ENCODE results near the gene HOXB7.

Gene HOXB7

DNA sequence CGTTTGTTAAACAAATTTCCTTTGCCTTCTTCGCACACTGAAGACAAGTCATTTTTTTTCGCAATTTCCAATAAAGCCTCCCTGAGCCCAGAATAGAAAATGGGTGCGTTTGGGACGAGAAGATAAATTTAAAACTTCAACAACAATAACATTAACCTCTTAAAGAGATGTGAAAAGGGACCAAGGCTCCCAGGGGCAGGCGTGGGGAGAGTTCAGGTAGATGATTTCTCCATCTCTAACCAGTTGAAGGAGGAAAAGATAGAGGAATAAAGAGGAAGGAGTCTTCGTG lies 31.4 kb downstream of the HOXB7 start:
- no peak for DNase-seq (ENCODE audit: low read depth in 2 of 2)

DNA sequence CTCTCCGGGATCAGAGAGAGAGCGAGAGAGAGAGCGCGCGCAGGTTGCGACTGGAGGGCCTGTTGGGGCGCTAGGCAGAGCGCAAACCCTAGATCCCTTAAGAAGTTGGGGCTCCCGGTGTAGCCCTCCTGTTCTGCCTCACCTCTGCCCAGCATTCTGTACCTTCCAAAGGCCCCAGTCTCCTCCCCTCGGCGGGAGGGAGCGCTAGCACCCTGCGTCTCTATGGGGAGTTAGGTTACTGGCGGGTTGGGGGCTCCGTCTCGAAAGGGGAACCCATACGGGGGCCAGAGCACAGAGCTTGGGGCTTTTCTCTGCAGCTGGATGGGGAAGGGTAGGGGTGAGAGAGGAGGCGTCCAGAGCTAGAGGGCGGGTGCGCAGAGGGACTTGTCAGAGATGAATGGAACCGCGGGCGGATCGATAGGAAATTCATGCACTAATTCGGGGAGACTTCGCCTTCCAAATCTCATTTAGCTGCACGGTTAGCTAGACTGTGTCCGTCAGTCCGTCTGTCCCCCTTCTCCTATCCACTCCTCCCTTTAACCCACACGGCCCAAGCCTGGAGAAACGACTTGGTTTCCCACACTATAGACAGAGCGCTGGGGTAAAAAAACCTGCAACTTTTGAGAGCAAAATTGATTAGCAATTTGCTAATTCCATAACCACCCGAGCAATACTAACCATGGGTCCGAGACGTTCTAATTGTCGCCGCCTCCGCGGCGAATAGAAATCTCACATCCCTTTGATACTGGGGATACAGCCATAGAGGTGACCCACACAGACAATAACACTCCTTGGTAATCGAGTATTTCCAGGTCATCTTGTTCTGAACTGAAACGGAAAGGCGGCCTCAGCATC lies 32.0 kb downstream of the HOXB7 start:
- DNase-seq (ENCODE audit: low read depth in 2 of 2), result no peak

DNA sequence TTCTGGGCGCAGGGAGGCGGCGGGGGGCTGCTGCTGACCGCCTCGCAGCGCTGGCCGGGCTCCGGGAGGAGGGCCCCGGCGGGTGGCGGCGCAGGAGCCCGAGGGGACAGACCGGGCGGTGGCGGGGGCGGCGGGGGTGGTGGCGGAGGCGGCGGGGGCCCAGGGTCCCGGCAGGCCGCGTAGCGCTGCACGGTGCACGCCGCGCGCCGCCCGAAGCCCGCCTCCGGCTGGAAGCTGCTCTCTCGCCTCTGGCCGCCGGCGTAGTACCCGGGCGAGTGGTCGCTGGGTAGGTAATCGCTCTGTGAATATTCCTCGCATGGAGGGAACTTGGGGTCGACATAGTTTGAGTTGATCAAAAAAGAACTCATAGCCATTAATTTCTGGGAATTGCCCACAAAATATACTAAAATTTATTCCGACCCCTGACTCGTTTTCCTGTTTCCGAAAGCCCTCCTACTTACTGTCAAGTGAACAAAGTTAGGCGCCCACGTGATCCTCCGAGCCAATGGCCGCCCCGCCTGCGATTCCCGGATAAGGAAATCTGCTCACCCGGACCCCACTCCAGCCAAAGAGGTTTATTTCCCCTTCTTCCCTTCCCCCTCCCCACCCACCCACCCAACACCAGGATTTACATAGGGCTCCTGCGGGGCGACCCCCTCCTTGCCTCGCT lies 32.7 kb downstream of the HOXB7 start, which contains the start of gene HOXB4:
TSS of gene HOXB4 (minus strand) at position 405 of the 670 bp plus-strand sequence. CDS start at position 374, 31 bp downstream.
- DNase-seq (ENCODE audit: low read depth in 2 of 2), result peak; percentile 35 to 51

GRCh38 chr17:48577330-48577945 lies 33.4 kb downstream of the HOXB7 start:
- DNase-seq (ENCODE audit: low read depth in 2 of 2), result no peak

DNA sequence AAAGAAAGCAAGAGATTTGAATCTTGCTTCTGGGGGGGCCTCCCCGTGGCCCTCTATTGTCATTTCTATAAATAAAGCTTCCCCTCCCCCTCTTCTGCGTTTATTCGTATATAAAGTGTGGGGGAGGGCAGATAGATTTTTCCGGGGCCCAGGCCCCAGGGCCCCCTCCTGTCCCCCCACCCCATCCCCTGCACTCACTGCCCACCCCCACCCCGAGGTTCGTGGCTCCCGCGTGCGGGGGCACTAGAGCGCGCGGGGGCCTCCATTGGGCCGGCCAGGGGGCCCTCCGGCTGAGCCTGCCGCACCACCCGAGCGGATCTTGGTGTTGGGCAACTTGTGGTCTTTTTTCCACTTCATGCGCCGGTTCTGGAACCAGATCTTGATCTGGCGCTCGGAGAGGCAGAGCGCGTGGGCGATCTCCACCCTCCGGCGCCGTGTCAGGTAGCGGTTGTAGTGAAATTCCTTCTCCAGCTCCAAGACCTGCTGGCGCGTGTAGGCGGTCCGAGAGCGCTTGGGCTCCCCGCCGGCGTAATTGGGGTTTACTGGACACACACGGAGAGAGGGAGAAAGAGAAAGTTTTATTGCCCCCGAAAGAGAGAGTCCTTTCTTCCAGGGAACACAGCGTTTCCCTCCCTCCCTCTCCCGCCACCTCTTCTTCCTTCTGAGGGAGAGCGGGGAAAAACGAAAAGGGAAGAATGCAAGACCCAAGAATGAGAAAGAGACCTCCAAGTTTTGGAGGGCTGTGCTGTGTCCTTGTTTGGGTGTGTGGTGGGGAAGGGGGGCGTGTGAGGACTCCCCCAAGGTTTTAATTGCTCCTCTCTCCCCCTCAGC lies 34.1 kb downstream of the HOXB7 start:
- DNase-seq (ENCODE audit: low read depth in 2 of 2), result no peak

DNA sequence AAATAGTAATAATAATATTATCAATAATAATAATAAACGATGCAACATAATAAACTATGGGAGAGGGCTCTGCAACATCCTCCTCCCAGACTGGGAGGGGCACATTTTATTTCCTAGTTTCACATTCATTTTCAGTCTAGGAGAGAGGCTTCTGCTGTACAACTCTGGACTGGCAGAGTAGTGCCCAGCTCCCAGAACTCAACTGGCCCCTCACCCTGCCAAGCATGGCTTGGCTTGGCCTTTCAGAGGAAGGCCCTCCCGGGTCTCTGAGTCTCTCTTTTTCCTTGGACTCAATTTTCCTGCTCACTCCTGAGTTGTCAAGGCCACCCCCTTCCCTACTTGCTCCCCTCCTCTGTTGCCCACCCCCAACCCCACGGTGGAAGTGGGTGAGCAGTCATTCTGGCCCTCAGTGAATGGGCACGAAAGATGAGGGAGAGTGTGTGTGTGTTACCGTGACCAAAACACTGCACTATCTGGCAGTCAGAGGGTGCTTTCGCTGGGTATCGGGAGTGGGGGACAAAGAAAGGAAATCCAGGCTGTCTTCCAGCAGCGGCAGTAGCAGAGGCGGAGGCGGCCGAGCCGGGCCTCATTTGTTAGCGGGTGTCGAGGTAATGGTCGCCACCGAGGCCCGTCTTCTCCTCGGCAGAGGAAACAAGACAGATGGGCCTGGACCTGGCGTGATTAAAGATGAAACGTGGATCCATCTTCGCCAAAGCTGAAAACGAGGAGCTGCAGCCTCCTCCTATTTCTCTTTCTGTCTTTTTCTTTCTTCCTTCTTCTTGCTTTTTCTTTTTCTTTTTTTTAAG lies 34.9 kb downstream of the HOXB7 start:
- no peak for DNase-seq (ENCODE audit: low read depth in 2 of 2)

- no peak for DNase-seq (ENCODE audit: low read depth in 2 of 2)
These were observed 35.7 kb downstream of the HOXB7 start for GRCh38 chr17:48575066-48575582.

DNA sequence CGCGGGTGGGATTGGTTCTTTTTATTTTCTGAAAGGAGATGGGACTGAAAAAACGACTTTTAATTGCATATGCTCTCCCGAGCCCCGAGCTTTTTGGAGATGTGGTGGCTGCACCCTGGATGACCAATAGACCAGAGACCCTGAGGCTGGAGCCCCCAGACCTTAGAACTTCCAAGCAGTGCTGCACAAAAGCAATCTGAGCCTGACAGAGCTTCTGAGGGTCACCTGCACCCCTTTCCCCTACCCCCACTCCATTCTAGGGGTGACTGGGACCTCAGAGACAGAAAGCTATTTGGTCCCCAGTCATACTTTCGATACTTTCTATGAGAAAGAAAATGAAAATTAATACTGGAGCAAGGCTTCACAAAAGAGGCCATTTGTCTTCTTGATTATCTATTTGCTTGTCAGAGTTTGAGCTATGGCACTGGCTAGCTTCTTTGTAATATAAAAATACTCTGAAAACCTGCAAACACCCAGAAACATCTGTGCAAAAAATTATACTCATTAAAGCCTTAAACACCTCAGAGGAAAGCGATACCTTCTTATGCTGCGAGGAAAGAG lies 36.2 kb downstream of the HOXB7 start:
- no peak for DNase-seq (ENCODE audit: low read depth in 2 of 2)

DNA sequence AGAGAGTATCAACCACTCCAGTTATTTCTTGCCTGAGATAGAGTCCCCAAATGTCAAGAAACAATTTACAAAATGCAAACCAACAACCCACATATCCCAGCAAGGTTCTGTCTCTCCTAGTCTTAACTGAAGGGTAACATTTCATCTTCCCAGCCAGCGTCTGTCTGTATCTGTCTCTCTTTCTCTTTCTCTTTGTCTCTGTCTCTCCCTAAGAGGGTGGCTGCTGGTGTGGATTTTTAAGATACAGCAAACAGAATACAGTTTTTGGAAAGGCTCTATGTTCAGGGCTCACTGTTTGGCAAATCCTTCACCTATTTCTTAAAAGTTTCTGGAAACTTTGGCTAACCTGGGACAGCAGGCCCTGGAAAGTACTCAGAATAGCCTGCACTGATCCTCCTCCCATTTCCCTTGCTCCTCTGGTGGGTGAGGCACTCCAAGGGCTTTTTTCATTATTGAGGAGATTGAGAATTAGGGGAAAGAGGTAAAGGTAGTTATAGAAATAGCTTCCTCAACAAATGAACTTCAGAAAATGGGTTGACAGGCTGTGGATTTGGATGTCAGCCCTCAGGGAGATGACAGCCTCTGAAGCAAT lies 38.9 kb downstream of the HOXB7 start:
- no peak for DNase-seq (ENCODE audit: low read depth in 2 of 2)

GRCh38 chr17:48571024-48571818 lies 39.6 kb downstream of the HOXB7 start:
- no peak for DNase-seq (ENCODE audit: low read depth in 2 of 2)

DNA sequence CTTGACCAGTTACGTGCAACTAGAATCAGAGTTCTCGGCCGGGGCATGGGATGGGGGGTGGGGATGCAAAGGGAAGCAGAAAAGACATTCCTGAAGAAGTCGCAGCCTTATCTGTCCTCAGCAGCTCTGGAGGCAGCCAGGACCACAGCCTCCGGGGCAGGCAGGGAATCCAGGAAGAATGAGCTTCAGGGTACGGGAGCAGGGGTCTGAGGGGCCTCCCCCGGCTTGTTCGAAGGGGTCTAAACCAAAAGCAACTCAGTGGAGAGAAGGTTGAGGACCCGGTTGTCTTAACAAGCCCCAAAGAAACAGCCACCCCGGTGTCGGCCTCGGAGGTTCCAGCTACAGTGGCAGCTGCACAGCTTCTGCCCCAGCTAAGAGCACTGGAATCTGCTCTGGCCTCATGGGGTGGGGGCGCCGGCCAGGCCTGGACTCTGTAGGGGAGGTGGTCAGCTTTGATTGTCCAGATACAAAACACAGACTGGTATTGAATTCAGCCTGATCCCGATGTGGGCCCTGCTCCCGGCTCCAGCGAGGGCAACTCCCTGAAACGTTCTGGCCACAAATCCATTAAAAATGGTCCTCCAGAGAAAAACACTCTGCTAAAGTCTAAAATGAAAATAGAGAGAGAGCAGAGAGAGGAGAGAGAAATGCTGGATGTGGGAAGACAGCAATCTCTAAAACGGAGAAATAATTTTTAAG lies 40.3 kb downstream of the HOXB7 start:
- no peak for DNase-seq (ENCODE audit: low read depth in 2 of 2)

DNA sequence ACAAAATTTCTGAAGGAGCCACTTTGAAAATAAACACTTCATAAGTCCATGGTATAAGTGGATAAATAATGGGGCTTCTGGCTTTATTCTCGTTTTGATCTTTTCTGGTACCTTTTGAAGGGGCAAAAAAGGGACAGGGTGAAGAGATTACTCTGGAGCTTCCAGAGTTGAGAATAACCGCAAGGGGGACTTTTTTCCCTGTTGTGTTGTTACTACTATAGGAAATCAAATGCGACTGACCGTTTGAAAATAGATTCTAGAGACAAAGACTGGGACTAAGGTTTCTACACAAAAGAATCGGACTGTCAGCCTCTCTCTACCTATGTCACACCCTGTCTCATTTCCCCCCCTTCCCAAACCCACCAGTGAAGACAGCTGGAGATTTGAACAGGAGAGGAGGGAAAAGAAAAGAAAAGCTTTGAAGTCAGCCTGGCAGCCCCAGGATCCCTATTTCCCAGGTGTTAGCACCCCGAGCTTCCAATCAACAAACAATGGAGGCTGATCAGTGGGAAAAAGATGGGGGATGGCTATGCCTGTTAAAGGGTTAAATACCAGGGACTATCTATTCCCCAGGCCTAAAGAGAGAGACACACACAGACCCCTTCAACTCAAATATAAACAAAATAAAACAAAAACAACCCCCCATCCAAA lies 41.0 kb downstream of the HOXB7 start:
- DNase-seq (ENCODE audit: low read depth in 2 of 2), result no peak

GRCh38 chr17:48569240-48569582 lies 41.6 kb downstream of the HOXB7 start:
- no peak for DNase-seq (ENCODE audit: low read depth in 2 of 2)

- DNase-seq (ENCODE audit: low read depth in 2 of 2), result no peak
These were observed 42.1 kb downstream of the HOXB7 start for GRCh38 chr17:48568499-48569239.

DNA sequence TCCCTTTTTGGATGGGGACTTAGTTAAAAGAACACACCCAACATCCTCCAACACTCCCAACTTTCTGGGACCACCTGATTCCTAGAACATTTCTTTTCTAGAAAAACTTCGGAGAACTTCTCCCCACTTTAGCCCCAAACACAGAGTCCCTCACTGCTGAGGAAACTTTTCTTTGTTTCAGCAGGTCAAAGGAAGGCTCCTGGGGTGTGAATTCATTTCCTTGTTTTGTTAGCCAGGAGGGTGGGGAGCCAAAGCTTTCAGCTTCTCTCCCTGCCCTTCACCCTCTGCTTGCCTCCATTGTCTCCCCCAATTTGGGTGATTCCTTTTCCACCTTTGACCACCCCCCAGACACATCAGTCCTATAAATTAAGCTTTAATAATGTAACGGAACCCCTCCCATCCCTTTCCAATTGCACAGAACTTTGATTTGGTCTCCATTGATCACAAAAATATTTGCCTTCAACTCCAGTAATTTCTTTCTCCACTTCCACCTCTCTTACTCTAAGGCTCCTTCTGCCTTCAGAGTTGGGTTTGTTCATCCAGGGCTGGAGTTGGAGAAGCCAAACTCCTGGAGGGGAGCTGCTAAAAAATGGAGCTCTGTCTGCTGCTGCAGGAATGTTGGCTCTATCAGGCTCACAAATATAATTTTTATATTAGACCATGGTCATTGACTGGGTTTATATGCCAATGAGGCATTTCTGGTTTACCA lies 43.0 kb downstream of the HOXB7 start:
- no peak for DNase-seq (ENCODE audit: low read depth in 2 of 2)

DNA sequence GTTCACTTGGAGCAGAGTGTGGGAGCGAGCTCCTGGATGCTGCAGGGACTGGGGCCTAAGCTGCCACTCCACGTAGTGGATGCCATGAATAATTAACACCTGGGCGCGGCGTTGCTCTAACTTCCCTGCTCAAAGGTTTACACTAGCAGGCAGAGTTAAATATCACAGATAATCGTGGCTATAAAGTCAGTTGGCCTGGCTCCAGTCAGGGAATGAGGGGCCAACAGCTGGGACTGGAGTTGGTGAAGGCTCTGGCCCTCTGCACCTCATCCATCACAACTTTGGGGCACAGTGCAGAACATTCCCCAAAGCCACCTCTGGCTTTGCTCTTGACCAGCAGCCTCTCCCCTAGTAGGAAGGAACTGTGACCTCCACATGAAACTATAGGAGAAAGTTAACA lies 43.6 kb downstream of the HOXB7 start:
- DNase-seq (ENCODE audit: low read depth in 2 of 2), result no peak

GRCh38 chr17:48566717-48567116 lies 44.1 kb downstream of the HOXB7 start:
- DNase-seq (ENCODE audit: low read depth in 2 of 2), result no peak
